HepG2 (cell line): Measurements from ENCODE around the gene CYP4B1. TPM values are rescaled to one million over a fixed set of nuclear protein-coding genes. Genes with fewer than 3 reads are reported as not detected.

Experiments used
- ATAC-seq: fragments of 200-7000 bp; cut with Tn5 transposase; 3 replicates; pipeline ENCODE4 v1.9.1; 2020; ENCODE audit warnings: mild to moderate bottlenecking, moderate library complexity
- BruUV-seq: library from RNA; stranded (reverse); fragments of 400-500 nt; replicated peaks from 2 replicates; lab custom pipeline; 2021; lab: Mats Ljungman, UMichigan
- CTCF ChIA-PET: fragments of 300-600 bp; formaldehyde crosslinking; extraction: SDS; loops from one replicate; lab custom pipeline; 2021; ENCODE audit warnings: low total read pairs, inconsistent platforms, low intra/inter-chr PET ratio; lab: Yijun Ruan, JAX
- POLR2A ChIA-PET: fragments of 350-600 bp; sonication (Branson Sonifier 250); formaldehyde crosslinking; loops from one replicate; lab custom pipeline; 2020; ENCODE audit warnings: antibody characterized with exemption, inconsistent platforms; lab: Yijun Ruan, JAX
- DNase-seq: peaks from one replicate; pipeline ENCODE4 v3.0.0-alpha.2; 2015; ENCODE audit warnings: low spot score
- FAIRE-seq: peaks from 3 replicates; lab custom pipeline; 2011; peaks lifted over from hg19 to GRCh38; lab: Jason Lieb, UNC
- H2AFZ ChIP-seq: one replicate; pipeline ENCODE4 v1.6.1; 2011; ENCODE audit warnings: low read length, inconsistent platforms
- H3K27ac ChIP-seq: fragments of 300-600 bp; 3 replicates; pipeline ENCODE4 v1.8.0; 2011; ENCODE audit warnings: mixed run types, mild to moderate bottlenecking, mixed read lengths, low read length, inconsistent platforms; ENCODE audit not compliant: insufficient read depth; ENCODE audit errors: extremely low read length
- H3K27me3 ChIP-seq, 2 experiments: fragments of 200-600 bp in 1 of 2; 2 replicates in 1 of 2; 3 replicates in 1 of 2; pipeline versions ENCODE4 v1.6.0 to v1.8.0; 2011; ENCODE audit warnings: low read length in 2 of 2, mild to moderate bottlenecking in 2 of 2, moderate library complexity in 2 of 2, inconsistent platforms in 1 of 2; ENCODE audit not compliant: insufficient read depth in 2 of 2, control insufficient read depth in 1 of 2
- H3K36me3 ChIP-seq, 2 experiments: fragments of 200-600 bp in 1 of 2; replicated peaks in 1 of 2; 2 replicates in 1 of 2; 3 replicates in 1 of 2; pipeline versions ENCODE4 v1.5.1 to v1.8.0; 2011; ENCODE audit warnings: low read length in 2 of 2, inconsistent platforms in 1 of 2; ENCODE audit not compliant: insufficient read depth in 2 of 2, control insufficient read depth in 1 of 2
- H3K4me1 ChIP-seq: 2 replicates; pipeline ENCODE4 v1.5.1; 2012; ENCODE audit warnings: low read length, inconsistent platforms; ENCODE audit not compliant: insufficient read depth
- H3K4me2 ChIP-seq: 2 replicates; pipeline ENCODE4 v1.6.0; 2011; ENCODE audit warnings: low read depth, low read length, inconsistent platforms
- H3K4me3 ChIP-seq, 3 experiments: fragments of 200-600 bp in 1 of 3; sonication (generic), shearing (Covaris generic) in 1 of 3; replicated peaks in 1 of 3; 2 replicates each; pipeline ENCODE4 v1.5.1; 2011 to 2016; ENCODE audit warnings: low read length in 3 of 3, inconsistent platforms in 2 of 3, low read depth in 2 of 3, mild to moderate bottlenecking in 2 of 3, control low read depth in 1 of 3, mixed read lengths in 1 of 3; ENCODE audit not compliant: insufficient read depth in 1 of 3
- H3K79me2 ChIP-seq: one replicate; pipeline ENCODE4 v1.6.1; 2011; ENCODE audit warnings: low read length, inconsistent platforms; ENCODE audit not compliant: insufficient read depth
- H3K9ac ChIP-seq: 2 replicates; pipeline ENCODE4 v1.6.0; 2011; ENCODE audit warnings: mild to moderate bottlenecking, low read depth, low read length, inconsistent platforms; ENCODE audit not compliant: insufficient read depth
- H3K9me3 ChIP-seq: 2 replicates; pipeline ENCODE4 v1.5.1; 2012; ENCODE audit warnings: mild to moderate bottlenecking, low read length
- H4K20me1 ChIP-seq: 2 replicates; pipeline ENCODE4 v1.6.0; 2011; ENCODE audit warnings: inconsistent platforms, mild to moderate bottlenecking, low read length, moderate library complexity; ENCODE audit not compliant: insufficient read depth
- AKAP8 ChIP-seq: sonication (generic); formaldehyde crosslinking; IDR thresholded peaks from 2 replicates; pipeline ENCODE4 v1.5.1; 2020; ENCODE audit warnings: mild to moderate bottlenecking, missing genetic modification reagents
- EED ChIP-seq: sonication (generic); formaldehyde crosslinking; IDR thresholded peaks from 2 replicates; pipeline ENCODE4 v1.5.0; 2020; ENCODE audit warnings: mild to moderate bottlenecking, missing genetic modification reagents
- HIVEP1 ChIP-seq: sonication (generic); formaldehyde crosslinking; IDR thresholded peaks from 2 replicates; pipeline ENCODE4 v1.4.0; 2020; ENCODE audit warnings: mild to moderate bottlenecking, missing genetic modification reagents
- HMG20B ChIP-seq: conservative IDR thresholded peaks from 2 replicates; pipeline ENCODE4 v1.6.1; 2016; ENCODE audit warnings: missing genetic modification reagents, missing compliant biosample characterization
- HNRNPK ChIP-seq: fragments of 200-400 bp; formaldehyde crosslinking; IDR thresholded peaks from 2 replicates; pipeline ENCODE4 v1.6.1; 2018; ENCODE audit warnings: low read length, low read depth, moderate library complexity, mild to moderate bottlenecking; ENCODE audit not compliant: poor library complexity, severe bottlenecking
- IKZF4 ChIP-seq: sonication (generic); formaldehyde crosslinking; IDR thresholded peaks from 2 replicates; pipeline ENCODE4 v1.5.1; 2020; ENCODE audit warnings: borderline replicate concordance, mild to moderate bottlenecking, low read depth, missing genetic modification reagents; ENCODE audit errors: not compliant biosample characterization
- JUND ChIP-seq: sonication (generic); formaldehyde crosslinking; IDR thresholded peaks from 2 replicates; pipeline ENCODE4 v1.8.0; 2022; ENCODE audit warnings: mild to moderate bottlenecking, missing genetic modification reagents
- LBX2 ChIP-seq: sonication (generic); formaldehyde crosslinking; IDR thresholded peaks from 2 replicates; pipeline ENCODE4 v1.5.0; 2020; ENCODE audit warnings: missing genetic modification reagents, mild to moderate bottlenecking, borderline replicate concordance
- MAX ChIP-seq: IDR thresholded peaks from 2 replicates; pipeline ENCODE4 v1.6.1; 2012; ENCODE audit warnings: inconsistent platforms
- POLR2AphosphoS2 ChIP-seq: IDR thresholded peaks from 2 replicates; pipeline ENCODE4 v1.6.1; 2011; ENCODE audit warnings: low read depth, low read length, improper control_type of control experiment
- PRMT3 ChIP-seq: sonication (generic); formaldehyde crosslinking; IDR thresholded peaks from 2 replicates; pipeline ENCODE4 v1.8.1; 2022; ENCODE audit warnings: low read depth, mild to moderate bottlenecking, moderate library complexity, missing genetic modification reagents, borderline replicate concordance
- RXRB ChIP-seq: IDR thresholded peaks from 2 replicates; pipeline ENCODE4 v1.6.1; 2016; ENCODE audit warnings: borderline replicate concordance, missing genetic modification reagents, missing compliant biosample characterization
- SPEN ChIP-seq: sonication (generic); formaldehyde crosslinking; IDR thresholded peaks from 2 replicates; pipeline ENCODE4 v1.5.1; 2020; ENCODE audit warnings: low read depth, mild to moderate bottlenecking, missing genetic modification reagents
- TCF7L2 ChIP-seq: IDR thresholded peaks from 2 replicates; pipeline ENCODE4 v1.6.1; 2011; ENCODE audit warnings: mild to moderate bottlenecking, low read depth, low read length, moderate library complexity
- ZNF567 ChIP-seq: sonication (generic); formaldehyde crosslinking; IDR thresholded peaks from 2 replicates; pipeline ENCODE4 v1.8.1; 2023; ENCODE audit warnings: mild to moderate bottlenecking, missing genetic modification reagents, borderline replicate concordance
- ZNF572 ChIP-seq: sonication (generic); formaldehyde crosslinking; IDR thresholded peaks from 2 replicates; pipeline ENCODE4 v1.5.1; 2020; ENCODE audit warnings: mild to moderate bottlenecking, missing genetic modification reagents
- ZNF674 ChIP-seq: sonication (generic); formaldehyde crosslinking; IDR thresholded peaks from 2 replicates; pipeline ENCODE4 v1.5.0; 2020; ENCODE audit warnings: low read depth, mild to moderate bottlenecking, missing genetic modification reagents
- WGBS: methylation state at CpG from one replicate; pipeline ENCODE4 v1.1.6; 2017; ENCODE audit warnings: low lambda C conversion rate; 5-methylcytosine and 5-hydroxymethylcytosine counted together
- in situ Hi-C: cut with HindIII; loops from 2 replicates; pipeline ENCODE4 v1.10.0; 2017; ENCODE audit warnings: low pct_unique_long_range_greater_than_20kb; ENCODE audit not compliant: extremely low pct_ligation_motif_present
- intact Hi-C: fragments of 100-400 bp; cut with micrococcal nuclease; formaldehyde crosslinking; loops from one replicate; pipeline ENCODE4 v1.10.0; 2022; ENCODE audit not compliant: unreplicated experiment
- polyA plus RNA-seq, 8 experiments: library from polyadenylated mRNA; depleted of rRNA in 3 of 8; stranded (reverse) in 7 of 8; unstranded in 1 of 8; fragments of >200 nt; fragmentation: Illumina TruSeq in 4 of 8; extraction: Trizol in 4 of 8; gene quantifications; 2 replicates each; pipeline versions ENCODE4 v1.2.1 to v1.2.3, GENCODE V29; 2011 to 2016; ENCODE audit warnings: low read depth in 4 of 8, missing spikeins in 1 of 8, mixed read lengths in 1 of 8; ENCODE audit not compliant: insufficient read depth in 1 of 8
- total RNA-seq, 5 experiments: library from RNA; depleted of rRNA; stranded (reverse); fragments of >200 nt; fragmentation: Illumina TruSeq; extraction: Trizol; gene quantifications; 2 replicates each; pipeline ENCODE4 v1.2.3, GENCODE V29; 2016; ENCODE audit warnings: low read depth in 1 of 5
- TF ChIP-seq, protein P1 (sequence below): sonication (generic); formaldehyde crosslinking; IDR thresholded peaks from 2 replicates; pipeline ENCODE4 v1.4.0; 2020; ENCODE audit warnings: missing genetic modification reagents

CYP4B1 gene
- total and polyA plus RNA-seq, 2 of the 13 experiments (the other 11 are each of a cell fraction or from before 2014, with no cell fraction given) = 0.03 TPM; not detected in 1

GRCh38 chr1:46772571-46772970 lies 26.3 kb upstream of the CYP4B1 start:
- TF ChIP-seq IKZF4 (CRISPR knock-in tag) (no peak), AKAP8 (CRISPR knock-in tag) (no peak), PRMT3 (CRISPR knock-in tag) (no peak), EED (no peak), POLR2AphosphoS2 (no peak), HNRNPK (no peak), ZNF567 (CRISPR knock-in tag) (no peak), ZNF572 (CRISPR knock-in tag) (no peak), LBX2 (no peak), JUND (CRISPR knock-in tag) (no peak), ZNF674 (no peak), TCF7L2 (no peak), RXRB (CRISPR knock-in tag) (no peak), SPEN (CRISPR knock-in tag) (no peak), MAX (no peak), HIVEP1 (CRISPR knock-in tag) (no peak), HMG20B (CRISPR knock-in tag) (no peak)
- TF ChIP-seq, protein P1, sequence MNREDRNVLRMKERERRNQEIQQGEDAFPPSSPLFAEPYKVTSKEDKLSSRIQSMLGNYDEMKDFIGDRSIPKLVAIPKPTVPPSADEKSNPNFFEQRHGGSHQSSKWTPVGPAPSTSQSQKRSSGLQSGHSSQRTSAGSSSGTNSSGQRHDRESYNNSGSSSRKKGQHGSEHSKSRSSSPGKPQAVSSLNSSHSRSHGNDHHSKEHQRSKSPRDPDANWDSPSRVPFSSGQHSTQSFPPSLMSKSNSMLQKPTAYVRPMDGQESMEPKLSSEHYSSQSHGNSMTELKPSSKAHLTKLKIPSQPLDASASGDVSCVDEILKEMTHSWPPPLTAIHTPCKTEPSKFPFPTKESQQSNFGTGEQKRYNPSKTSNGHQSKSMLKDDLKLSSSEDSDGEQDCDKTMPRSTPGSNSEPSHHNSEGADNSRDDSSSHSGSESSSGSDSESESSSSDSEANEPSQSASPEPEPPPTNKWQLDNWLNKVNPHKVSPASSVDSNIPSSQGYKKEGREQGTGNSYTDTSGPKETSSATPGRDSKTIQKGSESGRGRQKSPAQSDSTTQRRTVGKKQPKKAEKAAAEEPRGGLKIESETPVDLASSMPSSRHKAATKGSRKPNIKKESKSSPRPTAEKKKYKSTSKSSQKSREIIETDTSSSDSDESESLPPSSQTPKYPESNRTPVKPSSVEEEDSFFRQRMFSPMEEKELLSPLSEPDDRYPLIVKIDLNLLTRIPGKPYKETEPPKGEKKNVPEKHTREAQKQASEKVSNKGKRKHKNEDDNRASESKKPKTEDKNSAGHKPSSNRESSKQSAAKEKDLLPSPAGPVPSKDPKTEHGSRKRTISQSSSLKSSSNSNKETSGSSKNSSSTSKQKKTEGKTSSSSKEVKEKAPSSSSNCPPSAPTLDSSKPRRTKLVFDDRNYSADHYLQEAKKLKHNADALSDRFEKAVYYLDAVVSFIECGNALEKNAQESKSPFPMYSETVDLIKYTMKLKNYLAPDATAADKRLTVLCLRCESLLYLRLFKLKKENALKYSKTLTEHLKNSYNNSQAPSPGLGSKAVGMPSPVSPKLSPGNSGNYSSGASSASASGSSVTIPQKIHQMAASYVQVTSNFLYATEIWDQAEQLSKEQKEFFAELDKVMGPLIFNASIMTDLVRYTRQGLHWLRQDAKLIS (CRISPR knock-in tag) = no peak
- in situ Hi-C loops = no loop called here
- no peak overlapping the region for H3K4me2 ChIP-seq
- DNase-seq (no peak), ATAC-seq (no peak), FAIRE-seq (no peak)
- no peak overlapping the region for H3K27ac ChIP-seq
- H2AFZ ChIP-seq = no peak overlapping the region
- H3K9me3 ChIP-seq = peaks cover 20% of the 10 kb centered on the region
- POLR2A ChIA-PET = no interaction called here
- H3K27me3 ChIP-seq = no peaks in the 10 kb centered on the region
- H3K79me2 ChIP-seq = no peaks in the 10 kb centered on the region
- H3K36me3 ChIP-seq = no peaks in the 10 kb centered on the region
- no peak overlapping the region for H3K4me3 ChIP-seq
- no TSS peak for BruUV-seq
- intact Hi-C loops = no loop called here
- H3K4me1 ChIP-seq = no peaks in the 10 kb centered on the region
- CTCF ChIA-PET = no interaction called here
- WGBS = 0% methylated on average over 1 of the region's 1 CpG
- H4K20me1 ChIP-seq = no peaks in the 10 kb centered on the region
- no peak overlapping the region for H3K9ac ChIP-seq
